GM21367 (cell line): ENCODE measurements around the gene VANGL2.

ENCODE experiments used
- ATAC-seq: cut with Tn5 transposase; IDR thresholded peaks from one replicate; pipeline ENCODE4 v1.9.1; 2021; ENCODE audit not compliant: unreplicated experiment

Gene VANGL2

DNA sequence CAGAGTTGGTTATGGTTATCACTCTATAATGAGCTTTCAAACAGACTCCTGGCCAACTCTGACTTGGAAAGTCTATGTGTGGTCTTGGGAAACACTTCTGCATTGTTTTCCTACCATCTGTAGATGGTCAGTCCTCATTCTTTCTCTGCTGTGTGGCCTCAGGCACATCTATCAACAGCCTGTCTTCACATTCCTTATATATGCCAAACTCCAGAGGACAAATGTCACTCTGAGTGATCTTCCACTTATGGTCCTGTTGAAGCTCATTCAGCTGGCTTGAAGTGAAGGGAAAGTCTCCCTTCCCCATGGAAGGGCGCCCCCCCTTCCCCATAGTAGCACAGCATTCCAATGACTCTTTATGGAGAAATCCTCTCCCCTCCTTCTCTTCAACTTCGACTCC, 58.7 kb downstream of the VANGL2 start:
- no peak for ATAC-seq

DNA sequence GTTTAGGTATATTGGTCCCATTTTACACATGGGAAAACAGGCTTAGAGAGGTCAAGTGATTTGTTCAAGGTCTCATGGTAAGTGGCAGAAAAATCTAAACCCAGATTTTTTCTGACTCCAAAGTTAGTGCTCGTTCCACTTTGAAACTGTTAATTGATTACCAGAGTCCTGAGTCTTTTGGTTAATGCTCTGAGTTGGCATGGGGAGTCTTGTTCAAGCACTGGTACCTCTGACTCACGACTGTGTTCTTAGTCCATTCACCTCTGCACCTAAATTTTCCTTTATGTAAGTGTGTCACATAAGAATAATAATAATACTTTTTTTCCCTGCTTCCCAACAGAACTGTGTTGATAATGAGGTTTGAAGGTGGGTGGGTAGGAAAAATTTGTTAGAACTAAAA, 59.3 kb downstream of the VANGL2 start:
- ATAC-seq: no peak

DNA sequence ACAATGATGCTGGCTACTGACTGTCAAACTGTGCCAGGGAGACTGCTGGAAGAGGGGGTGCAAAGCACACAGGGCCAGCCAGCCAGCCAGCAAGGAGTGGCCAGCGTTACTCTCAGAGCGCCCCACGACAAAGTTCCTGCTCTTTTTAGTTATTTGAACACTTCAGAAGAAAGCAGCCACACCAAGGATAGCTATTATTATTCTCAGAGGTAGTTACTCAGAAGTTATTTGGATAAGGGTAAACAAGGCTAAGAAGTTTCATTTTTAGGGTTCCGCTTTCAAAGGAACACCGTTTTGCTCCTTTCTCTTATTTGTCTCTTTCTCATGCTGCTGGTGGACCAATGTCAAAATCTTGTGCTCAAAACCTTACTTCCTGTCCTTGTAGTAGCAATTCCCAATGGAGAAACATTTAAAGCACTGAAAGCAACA, 59.9 kb downstream of the VANGL2 start:
- no peak for ATAC-seq

DNA sequence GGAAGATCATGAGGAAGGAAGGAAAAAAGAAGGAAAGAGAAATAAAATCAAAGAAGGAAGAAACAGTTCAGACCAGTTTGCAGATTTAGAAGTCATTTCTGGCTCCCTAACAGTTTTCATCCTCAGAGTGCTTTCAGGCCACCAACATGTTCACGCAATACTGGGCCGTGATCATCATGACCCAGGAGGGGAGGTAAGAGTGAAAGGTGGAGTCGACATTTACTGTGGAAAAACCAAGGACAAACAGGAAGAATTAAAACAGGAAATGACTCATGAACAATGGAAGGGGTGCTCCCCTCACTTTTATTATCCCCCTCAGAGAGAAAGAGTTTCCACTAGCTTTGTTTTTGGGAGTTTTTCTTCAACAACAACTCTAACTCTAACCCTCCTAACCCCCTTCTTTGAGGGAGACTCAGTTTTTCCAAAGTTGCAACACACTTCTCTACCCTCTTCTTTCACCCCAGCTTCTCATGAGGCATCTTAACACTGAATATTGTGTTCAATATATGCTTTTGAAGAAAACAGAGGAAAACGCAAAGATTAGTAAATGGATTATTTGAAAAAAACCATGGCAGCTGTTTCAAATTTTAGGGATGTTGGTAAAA, 60.4 kb downstream of the VANGL2 start:
- no peak for ATAC-seq

DNA sequence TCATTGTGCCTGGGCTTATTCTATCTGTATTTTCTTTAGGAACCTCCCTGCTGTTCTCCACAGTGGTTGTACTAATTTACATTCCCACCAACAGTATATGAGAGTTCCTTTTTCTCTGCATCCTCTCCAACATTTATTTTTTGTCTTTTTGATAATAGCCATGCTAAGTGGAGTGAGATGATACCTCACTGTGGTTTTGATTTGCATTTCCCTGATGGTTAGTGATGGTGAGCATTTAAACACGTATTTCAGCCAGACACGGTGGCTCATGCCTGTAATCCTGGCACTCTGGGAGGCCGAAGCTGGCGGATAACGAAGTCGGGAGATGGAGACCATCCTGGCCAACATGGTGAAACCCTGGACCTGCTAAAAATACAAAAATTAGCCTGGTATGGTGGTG, 64.8 kb downstream of the VANGL2 start:
- ATAC-seq: no peak

DNA sequence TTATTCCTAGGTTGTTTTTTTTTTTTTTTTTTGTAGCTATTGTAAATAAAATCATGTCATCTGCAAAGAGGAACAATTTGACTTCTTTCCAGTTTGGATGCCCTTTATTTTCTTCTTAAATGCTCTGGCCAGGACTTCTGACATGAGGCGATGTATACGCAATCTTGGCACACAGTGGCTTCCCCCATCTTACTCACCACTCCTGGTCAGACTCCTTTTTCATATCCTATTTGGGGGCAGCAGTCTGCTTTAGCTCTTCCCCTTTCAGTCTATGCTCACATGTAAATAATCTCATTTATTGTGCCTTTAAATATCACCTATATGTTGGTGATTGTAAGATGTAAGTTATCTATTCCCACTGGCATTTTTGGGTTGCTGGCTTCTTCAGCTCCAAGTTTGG, 66.6 kb downstream of the VANGL2 start:
- ATAC-seq: no peak

DNA sequence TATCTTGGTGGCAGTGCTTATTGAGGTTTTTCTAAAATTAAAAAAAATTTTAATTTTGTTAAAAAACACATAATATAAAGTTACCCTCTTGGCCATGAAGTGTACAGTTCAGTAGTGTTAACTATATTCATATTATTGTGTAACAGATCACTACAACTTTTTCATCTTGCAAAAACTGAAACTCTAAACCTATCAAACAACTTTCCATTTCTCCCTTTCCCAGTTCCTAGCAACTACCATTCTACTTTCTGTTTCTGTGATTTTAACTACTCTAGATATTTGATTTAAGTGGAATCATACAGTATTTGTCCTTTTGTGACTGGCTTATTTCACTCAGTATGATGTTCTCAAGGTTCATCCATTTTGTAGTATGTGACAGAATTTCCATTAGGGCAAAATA, 67.2 kb downstream of the VANGL2 start:
- ATAC-seq: no peak

DNA sequence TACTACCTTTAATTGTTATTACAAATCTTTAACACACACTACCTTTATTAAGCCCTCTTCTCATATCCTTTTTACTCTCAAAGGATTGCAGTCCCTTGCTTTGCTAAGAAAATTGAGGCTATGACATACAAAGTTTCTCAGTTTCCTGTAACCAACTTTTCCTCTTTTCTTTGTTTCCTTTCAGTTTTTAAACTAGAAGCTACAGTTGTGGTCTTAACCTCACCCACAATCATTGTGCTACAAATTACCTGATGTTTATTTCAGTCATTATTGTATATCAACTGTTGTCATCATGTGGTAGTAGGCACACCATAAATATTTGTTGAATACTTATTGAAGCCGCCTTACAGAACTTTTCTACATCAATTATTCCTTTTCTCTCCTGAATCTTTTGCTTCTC, 70.9 kb downstream of the VANGL2 start:
- no peak for ATAC-seq

DNA sequence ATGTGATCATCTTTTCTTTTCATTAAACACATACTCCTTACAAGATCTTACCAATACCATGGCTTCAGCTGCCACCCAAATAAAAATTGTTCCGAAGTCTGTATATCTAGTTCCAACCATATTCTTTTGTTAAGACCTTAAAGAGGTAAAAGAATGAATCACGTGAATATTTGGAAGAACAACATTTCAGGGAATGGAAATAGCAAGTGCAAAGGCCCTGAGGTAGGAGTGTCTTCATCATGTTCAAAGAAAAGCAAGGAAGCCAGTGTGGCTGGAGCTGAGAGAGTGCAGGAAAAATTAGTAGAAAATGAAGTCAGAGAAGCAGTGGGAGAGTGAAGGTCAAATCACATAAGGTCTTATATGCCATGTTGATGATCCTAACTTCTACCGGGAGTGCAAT, 71.7 kb downstream of the VANGL2 start:
- ATAC-seq: no peak

DNA sequence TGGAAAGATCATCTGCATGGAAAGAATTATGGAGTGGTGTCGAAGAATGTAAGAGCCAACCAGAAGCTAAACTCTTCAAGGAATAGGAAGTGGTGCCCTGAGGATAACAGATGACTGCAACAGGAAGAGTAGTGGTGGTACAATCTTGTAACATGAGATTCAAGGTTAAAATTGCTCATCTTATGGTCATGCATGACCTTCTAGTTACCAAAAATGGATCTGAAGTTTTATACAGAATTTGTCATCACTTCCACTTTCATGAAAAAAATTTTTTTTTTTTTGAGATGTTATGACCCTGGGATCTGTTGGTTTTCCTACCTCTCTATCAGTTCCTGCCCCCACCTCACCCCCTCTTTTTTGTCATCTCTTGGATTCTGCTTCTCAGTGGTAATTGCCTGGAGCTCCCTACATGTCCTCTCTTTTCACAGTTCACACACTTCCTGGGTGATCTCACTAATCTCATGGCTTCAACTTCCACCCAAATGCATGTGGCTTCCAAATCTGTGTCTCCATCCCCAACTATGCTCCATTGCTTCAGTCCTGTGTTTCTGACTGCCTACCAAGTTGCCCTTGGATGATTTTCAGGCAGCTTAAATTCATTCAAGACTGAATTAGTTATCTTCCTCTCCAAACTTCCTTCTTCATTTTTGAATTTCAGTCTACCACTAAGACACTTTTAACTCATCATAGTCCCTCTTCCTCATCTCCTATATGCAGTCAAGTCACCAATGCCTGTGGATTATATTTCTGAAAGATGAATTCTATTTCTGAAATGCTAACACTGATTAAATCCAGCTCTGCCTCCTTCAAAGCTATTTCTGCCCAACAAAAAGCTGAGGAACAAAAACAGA, 74.3 kb downstream of the VANGL2 start:
- no peak for ATAC-seq
